Measurements from ENCODE around the gene ERG.

Gene ERG

GRCh38 chr21:38354231-38354630 lies 144.0 kb downstream of the ERG start:
- no peak for DNase-seq

- DNase-seq: peak; percentile 22
These were observed 145.6 kb downstream of the ERG start for GRCh38 chr21:38352536-38353219.

GRCh38 chr21:38351961-38352521 lies 146.2 kb downstream of the ERG start:
- DNase-seq: peak; percentile 8

- DNase-seq: no peak
These were observed 146.9 kb downstream of the ERG start for GRCh38 chr21:38351176-38351959.

- DNase-seq: no peak
These were observed 147.6 kb downstream of the ERG start for GRCh38 chr21:38350684-38351083.

GRCh38 chr21:38349977-38350376 lies 148.3 kb downstream of the ERG start:
- DNase-seq: no peak

- no peak for DNase-seq
These were observed 149.0 kb downstream of the ERG start for GRCh38 chr21:38349111-38349746.

GRCh38 chr21:38346286-38346685 lies 152.0 kb downstream of the ERG start:
- no peak for DNase-seq

GRCh38 chr21:38343691-38344090 lies 154.6 kb downstream of the ERG start:
- DNase-seq: no peak

GRCh38 chr21:38342739-38343138 lies 155.5 kb downstream of the ERG start:
- DNase-seq: no peak

- DNase-seq: no peak
These were observed 156.7 kb downstream of the ERG start for GRCh38 chr21:38341546-38342012.

GRCh38 chr21:38340131-38340530 lies 158.1 kb downstream of the ERG start:
- DNase-seq: no peak

- DNase-seq: no peak
These were observed 160.5 kb downstream of the ERG start for GRCh38 chr21:38337793-38338192.

- no peak for DNase-seq
These were observed 163.4 kb downstream of the ERG start for GRCh38 chr21:38334866-38335265.

GRCh38 chr21:38333301-38334272 lies 164.7 kb downstream of the ERG start:
- no peak for DNase-seq

GRCh38 chr21:38330666-38331065 lies 167.6 kb downstream of the ERG start:
- DNase-seq: no peak
